HG03103 (cell line): ENCODE data around the gene MBP.
A peak's percentile ranks its signal among the peaks of the same experiment; 100 is the strongest.

Source experiments
- ATAC-seq: cut with Tn5 transposase; IDR thresholded peaks from one replicate; pipeline ENCODE4 v1.9.1; 2021; ENCODE audit warnings: low read depth; ENCODE audit not compliant: unreplicated experiment

The MBP gene

DNA sequence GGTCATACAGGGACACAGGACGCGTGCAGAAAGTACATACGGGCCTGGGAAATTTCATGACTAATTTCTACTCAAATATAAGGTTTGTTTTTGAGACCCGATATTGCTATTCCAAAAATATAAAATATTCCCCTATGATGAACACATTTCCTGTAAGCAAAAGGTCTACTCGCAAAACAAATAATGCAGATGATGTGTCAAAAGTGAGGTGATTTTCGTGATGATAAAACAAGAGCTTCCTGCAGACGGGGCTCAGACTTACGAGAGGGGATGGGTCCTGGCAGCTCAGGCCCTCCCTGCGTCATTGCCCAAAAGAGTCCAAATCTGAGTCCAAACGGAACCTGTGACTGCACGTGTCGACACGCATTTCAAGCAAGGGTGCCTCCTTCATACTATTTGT is 62.7 kb downstream of the MBP start:
- ATAC-seq: no peak

DNA sequence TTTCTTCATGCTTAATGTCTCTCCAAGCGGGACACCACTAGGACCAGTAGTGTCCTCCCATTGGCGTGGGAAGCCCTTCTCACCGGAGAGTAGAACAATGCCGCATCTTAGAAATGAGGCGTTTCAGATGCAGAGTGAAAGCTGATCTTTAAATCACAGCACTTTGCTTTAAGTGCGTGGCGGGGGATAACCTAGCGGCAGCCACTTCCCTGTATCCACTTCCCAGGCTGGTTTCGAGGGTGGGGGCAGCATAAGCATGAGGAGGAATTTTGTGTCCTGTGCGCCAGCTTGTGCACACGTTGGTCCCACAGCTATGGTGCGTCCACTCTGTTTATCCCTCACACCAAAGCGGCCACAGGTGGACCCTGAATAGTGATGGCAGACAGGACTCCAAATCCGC is 63.1 kb downstream of the MBP start:
- no peak for ATAC-seq

DNA sequence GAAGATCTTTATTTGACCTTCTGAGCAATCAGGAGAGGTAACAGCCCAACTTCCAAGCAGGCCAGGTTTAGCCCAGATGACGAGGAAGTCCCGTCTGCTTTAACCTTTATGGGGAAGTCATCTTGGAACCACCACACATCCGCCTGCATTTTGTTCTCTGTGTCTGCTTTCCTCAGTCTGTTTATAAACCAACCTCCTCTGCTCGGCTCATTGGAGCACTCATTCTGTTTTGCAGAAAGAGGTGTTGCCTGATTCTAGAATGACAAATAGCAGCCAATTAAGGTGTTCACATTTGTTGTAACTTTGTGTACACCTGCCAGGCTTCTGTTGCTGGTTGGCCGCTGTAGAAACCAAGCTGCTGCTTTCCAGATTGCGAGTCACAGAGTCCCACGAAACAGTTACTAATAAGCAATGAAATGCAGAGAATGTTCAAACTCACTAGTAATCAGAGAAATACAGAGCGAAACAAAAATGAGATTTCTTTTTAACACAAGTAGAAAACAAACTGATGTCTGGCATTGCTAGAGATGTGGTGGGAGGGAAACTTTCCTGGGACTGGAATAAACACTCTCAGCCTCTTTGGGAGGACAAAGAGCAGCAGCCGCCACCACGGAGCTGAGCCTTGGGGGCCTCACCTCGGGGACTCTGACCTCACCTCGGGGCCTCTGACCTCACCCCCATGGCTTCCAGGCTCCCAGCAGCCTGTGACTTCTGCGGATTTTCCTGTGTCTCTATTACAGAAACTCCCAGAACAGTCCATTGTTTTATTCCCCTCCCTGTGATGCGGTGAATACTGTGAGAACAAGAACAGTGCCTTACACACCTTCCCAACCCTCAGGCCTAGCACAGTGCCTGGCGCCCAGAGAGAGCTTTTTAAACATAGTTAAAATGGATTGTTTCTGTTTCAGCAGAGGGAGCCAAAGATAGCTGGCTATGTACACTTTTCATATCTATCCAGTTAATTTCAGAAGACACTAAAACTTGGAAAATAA is 64.0 kb downstream of the MBP start:
- peak; percentile 32 for ATAC-seq

DNA sequence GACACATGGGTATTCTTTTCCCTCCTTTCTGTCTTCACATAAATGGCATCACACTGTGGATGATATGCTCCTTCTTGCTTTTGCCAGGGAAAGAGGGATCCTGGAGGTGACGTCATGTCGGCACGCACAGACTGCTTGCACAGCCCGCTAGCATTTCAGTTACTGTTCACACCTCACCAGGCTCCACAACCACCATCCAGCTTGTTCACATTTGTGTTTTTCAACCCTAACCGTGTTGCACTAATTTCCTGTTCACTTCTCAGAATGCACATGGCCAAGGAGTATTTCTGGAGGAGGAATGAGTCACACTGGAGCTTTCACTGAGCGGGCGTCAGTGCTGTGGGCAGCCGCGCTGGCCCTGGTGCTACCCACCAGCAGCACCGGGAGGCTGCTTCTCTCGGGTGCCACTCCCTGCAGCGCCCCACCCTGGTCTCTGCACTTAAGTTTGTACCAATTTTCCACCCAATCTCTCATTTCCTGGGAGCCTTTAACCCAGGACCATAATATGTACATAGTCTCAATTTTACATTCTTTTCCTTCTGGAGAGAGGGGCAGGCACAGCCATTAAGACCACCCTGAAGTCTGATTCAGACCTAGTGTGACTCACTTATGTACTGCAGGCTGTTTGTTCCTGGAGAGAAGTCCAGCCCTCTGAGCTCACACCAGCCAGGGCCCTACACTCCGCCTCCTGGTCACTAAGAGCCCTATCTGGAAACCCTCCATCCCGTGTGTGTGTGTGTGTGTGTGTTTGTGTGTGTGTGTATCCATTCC is 65.1 kb downstream of the MBP start:
- peak; percentile 28 for ATAC-seq

DNA sequence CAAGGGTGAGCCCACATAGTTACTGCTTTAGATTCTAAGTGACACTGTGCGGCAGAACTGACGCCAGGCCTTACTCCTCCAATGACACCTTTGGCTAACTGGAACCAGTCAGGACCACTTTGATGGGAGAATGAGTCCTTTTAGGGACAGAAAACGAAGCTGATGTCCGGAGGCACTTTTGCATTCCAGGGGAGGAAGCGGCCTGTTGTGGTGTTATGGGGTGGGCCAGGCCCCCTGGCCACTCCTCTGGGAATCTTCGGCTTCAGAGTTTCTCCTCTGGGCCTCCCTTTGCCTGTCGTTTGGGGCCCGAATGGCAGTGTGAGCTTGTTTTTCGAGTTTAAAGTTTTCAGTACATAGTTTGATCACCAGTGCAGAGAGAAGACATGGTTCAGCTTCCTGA is 65.9 kb downstream of the MBP start:
- ATAC-seq: no peak

DNA sequence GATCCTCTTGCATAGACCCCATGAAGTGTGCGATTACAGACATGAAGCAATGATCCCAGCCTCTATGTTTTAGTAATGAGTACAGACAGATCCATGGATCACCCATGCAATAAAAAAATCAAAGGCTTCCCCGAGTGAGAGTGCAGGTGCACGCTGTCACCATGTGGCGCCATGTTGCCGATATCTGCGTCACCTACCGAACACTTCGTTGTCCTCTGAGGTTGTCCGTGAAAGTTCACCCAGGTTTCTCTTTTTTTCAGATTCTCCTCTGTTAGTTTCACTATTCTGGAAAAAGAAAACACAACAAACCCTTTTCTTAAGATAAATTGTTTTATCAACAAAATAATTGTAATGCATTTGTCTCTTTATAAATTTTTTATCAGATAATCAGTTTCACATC is 66.5 kb downstream of the MBP start:
- no peak for ATAC-seq

DNA sequence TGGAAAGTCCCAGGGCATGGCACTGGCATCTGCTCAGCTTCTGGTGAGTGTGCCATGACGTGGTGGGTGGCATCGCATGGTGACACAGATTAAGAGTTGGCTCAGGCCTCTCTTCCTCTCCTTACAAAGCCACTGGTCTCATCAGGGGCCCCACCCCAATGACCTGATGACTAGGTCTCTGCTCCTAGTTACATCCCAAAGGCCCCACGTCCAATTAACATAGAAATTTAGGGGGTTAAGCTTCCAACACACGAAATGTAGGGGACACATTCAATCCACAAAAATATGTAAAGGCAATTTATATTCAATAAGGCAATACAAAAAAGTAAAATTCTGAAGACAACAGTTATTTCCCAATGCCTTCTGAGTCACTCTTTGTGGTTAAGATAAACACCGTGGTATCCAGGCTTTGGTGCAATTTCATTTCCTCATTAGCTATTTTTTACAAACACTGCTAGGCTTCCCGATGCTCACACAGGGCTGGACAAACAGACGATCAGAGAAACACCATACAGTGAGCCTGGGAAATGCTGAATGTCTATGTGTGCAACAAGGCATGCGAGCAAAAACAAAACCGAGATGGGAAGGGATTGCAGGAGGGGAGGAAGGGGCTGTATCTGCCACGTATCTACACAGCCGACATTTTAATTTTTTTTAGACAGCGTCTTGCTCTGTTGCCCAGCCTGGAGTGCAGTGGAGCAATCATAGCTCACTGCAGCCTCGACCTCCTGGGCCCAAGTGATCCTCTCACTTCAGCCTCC is 67.2 kb downstream of the MBP start:
- ATAC-seq: peak; percentile 26

DNA sequence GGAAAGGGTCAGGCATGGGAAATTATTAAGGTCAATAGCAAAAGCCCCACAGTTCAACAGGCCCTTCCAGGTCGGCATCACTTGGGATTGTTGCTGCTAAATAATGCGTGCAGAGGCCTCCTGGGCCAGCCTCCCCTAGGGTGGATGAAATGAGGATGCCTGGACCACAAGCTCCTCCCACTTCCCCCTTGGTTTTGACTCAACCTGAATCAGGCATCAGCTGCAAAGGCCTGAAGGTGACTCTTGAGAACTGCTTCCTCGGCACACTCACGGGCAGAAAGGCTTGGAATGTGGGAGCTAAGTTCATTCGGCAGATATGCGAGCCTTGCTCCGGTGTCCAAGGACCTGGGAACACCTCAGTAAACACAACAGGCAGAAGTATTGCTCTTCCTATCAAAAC is 69.3 kb downstream of the MBP start:
- ATAC-seq: peak; percentile 34

DNA sequence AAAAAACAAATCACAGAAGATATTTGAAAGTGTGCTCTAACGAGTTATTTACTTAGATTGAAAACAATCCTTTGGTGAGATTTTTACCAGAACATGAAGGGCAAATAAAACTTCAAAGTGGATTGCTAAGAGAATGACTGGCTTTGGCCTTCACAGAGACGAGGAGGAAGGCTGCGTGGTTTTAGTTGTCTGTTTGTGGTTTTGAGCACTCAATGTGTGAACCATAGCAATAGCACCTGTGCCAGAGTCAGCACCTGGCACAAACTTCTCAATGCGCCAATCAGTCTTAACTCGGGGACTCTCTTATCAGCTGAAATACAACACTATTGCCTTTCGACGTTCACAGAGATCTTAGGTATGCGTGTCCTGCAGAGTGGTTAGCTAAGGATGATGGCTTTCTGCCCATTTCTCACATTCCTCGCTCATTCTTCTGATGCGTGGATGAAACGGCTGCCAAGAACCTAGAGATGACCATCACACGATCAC is 70.0 kb downstream of the MBP start:
- peak; percentile 39 for ATAC-seq

DNA sequence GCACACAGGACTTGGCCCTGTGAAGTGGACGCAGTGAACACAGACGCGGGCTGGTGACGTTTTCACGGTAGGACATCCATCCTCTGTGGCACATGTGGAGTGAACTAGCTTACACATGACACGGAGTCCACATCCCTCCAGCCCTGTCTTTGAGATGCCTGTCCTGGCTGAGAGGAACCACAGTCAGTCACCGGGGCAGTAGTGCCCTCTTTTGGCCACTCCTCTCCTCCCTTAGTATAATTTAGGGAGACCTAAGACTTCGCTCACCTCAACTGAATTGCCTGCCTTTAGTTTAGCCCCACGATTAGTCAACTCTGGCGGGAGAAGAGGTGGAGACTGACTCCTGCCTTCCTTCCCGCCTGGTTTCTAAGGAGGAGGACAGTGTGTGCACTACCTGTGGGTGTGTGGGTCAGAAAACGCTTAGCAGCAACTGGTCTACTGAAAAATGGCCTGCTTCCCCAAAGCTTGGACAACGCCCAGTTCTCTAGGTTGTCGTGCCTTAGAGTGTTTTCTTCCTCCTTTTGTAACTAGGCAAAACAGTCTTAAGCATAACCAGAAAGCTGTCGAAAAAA is 70.6 kb downstream of the MBP start:
- peak; percentile 34 for ATAC-seq

DNA sequence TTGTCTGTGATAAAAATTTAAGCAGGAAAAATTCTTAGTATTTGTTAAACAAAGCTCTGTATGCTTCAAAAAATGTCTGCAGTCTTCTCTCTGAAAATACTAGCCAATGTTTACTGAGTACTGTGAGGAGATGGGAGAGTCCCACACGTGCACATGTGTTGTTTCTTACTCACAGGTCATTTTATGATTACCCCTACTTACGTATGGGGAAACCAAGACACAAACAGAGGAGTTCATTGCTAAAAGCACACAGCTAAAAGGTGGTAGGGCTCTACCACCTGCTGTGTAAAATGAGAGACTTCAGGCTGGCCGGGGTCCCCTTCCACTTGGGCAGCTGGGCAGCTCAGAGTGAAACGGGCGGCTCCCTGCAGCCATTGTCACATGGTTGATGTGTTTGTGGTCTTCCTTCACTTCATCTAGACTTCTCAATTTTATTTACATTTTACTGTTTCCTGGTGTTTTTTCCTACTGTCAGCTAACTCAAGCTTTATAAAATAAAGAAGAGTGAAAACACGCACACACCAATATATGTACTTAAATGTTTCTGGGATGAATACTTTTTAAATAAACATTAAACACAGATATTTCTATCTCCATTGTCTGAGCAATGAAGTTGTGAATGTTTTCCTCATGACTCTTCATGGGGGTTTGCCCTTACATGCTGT is 71.2 kb downstream of the MBP start:
- ATAC-seq: no peak

DNA sequence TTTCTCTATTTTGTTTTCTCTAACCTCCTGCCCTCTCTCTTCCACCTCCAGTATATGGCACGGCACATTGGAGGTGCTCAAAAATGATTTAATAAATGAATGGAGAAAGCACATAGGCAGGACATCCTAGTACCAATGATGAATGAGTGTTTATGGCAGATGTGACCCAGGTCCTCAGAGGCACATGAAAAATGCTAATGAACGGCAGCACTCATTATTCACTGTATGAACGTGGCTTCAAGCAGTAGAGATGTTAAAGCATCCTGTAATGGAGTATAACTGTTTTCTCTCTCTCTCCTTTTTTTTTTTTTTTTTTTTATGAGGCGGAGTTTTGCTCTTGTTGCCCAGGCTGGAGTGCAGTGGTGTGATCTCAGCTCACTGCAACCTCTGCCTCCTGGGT is 72.4 kb downstream of the MBP start:
- ATAC-seq: no peak

DNA sequence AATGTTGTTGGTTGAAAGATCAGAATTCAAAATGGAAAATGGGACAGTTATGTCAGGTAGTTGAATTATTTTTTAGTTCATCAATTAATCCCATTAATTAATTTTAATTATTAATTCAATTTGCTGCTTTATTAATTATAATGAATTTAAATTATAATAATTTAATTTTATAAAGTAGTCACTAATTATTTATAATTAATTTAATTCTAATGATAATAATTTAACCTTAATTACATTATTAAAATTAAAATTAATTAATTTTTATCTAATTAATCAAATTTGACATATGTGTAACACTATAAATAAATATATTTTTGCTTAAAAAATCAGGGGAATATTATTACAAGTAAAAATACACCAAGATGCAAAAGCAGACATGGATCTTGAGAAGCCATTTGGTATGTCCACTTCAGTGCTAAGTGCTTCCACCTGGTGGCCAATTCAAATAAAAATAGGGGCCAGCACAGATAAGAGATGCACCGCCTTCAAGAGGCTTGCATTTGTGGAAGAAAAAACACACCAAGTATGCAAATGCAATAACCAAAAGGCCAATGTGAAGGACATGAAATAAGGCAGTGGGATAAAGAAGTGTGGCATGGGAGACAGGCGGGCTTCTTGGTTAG is 73.2 kb downstream of the MBP start:
- ATAC-seq: no peak

DNA sequence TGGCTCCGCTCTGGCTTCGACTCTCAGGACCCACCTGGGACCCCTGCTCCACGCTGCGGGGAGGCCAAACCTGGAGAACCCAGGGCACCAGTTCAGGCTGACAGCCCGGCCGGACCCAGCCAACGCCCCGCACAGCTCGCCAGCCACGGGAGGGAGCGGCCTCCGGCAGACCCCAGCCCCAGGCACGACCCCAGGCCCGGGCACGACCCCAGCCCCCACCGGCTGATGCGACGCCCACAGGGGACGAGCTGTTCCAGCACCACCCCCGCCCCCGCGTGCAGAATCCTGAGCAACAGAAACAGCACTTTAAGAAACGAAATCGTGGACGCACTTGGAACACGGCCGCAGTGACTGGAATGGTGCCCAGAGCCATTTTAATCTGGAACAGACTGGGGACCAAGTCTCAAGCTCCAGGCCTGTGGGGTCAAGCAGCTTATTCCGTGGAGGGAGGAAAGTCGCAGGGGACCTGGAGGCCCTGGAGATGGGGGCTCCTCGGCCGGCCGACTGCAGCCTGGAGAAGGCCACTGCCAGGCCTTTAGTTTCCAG is 74.2 kb downstream of the MBP start:
- no peak for ATAC-seq

DNA sequence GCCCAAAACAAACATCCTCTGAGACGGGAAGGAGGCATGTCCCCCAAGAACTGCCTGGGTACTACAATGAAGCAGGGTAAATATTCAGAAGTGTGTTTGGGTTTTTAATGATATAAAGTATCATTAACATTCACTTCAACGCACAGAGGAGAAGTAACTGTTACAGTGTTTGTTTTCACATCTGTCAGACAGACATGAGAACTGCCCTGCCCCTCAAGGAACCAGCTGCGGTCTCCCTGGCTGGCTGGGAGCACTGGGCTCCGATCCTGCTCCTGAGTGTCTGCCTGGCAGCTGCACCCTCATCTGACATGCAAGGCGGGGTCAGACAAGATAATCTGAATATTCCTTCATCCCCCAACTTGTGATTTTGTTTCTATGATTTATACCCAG is 75.6 kb downstream of the MBP start:
- ATAC-seq: no peak

DNA sequence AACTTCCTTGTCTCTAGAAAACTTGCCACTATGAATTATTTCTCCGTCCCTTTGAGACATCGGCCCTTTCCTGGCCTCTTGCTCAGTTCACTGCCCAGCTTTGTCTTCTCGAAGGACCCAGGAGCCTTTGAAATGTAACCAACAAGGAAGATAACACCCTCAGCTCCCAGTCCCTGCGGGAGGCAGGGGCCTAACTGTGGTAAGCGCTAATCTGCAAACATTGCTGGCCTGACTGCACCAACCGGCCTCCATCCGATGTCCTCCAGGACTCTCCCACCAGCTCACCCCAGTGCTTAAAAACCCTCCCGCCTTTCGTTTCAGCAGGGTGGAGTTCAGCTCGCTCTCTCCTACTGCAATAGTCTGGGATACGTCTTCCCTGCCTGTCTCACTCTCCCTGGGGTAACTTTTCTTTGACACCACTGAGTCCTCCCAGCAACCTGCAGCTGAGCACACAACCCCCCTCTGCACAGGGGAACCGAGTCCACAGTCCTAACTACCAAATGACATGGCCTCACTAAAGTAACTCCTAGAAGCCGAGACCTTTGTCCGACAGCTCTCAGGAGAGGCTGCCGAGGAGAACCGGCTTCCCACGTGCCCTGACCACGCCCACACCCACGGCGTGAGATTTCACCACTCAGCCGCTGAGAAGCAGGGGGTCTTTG is 76.1 kb downstream of the MBP start:
- ATAC-seq: no peak

DNA sequence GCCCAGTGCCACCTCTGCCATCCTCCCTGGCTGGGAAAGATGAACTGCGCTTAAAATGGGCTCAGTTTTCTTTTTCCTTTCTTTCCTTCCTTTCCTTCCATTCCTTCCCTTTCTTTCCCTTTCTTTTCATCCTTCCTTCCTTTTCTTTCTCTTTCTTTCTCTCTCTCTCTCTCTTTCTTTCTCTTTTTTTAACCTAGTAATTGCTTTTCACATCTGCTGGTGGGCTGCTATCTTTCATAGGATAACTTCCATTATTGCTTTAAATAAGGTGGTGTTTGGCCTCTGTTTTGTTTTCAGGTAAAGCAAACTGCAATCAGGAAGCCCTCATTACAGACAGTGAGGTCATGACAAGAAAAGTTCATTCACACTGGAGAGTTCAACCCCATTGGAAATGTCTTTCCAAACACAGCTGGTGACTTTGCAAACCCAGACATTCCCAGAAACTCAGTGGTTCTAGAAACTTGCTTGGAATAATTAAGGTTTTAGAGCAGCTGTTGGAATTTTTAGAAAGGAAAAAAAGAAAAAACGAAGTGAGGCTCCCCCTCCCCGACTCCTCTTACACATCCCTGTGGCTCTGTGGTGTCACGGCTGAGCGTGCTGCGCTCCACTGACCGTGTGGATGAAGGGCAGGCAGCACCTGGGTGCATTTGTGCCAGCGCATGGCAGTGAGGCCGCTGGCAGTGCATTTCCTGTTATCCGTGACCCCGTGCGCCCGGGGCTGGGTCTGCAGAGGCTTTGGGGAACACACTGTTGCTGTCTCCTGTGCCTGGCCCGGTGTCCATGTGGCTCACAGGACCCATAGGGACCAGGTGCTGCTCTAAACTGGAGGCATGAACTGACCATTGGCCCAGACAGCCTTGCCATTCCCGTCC is 76.9 kb downstream of the MBP start:
- no peak for ATAC-seq
